ENCODE measurements around the gene TRIM67. TPM values are rescaled to one million over a fixed set of nuclear protein-coding genes. Genes with fewer than 3 reads are reported as not detected.
"Not testable (repeated sequence)": the region's sequence is repeated elsewhere in the genome, so short reads cannot be mapped to it uniquely, and the experiment has no call there.

Gene TRIM67
- total RNA-seq, 1 donor from 2014 or later, result 0.08 TPM

DNA sequence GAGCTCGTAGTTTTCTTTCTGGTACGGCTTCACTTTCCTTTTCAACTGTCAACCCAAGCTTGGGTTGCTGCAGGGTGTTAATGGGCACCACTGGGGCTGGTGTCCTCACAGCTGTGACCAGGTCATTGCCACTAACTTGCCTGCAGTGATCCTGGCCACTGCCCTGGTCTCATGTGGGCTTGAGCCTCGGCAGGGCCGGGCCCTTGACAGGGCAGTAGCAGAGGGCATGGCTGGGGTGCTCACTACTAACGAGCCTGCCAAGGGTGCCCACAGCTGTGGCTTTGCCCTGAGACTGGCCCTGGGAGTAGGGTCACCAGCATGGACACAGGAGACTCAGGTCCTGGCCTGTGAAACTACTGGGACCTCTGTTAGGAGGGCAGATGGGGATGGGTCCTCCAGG is 47.7 kb downstream of the TRIM67 start:
- Histone ChIP-seq H3K27ac (replicated peaks) (no peak overlapping the region), H3K27me3 (ENCODE audit: low read depth) (peaks cover 21% of the 10 kb centered on the region), H3K9me3 (replicated peaks) (no peaks in the 10 kb centered on the region), H3K4me3 (no peak overlapping the region), H3K4me1 (peaks cover 8% of the 10 kb centered on the region), H3K36me3 (no peaks in the 10 kb centered on the region)
- intact Hi-C loops (cut with micrococcal nuclease), result no loop called here
- TF ChIP-seq, protein P1, sequence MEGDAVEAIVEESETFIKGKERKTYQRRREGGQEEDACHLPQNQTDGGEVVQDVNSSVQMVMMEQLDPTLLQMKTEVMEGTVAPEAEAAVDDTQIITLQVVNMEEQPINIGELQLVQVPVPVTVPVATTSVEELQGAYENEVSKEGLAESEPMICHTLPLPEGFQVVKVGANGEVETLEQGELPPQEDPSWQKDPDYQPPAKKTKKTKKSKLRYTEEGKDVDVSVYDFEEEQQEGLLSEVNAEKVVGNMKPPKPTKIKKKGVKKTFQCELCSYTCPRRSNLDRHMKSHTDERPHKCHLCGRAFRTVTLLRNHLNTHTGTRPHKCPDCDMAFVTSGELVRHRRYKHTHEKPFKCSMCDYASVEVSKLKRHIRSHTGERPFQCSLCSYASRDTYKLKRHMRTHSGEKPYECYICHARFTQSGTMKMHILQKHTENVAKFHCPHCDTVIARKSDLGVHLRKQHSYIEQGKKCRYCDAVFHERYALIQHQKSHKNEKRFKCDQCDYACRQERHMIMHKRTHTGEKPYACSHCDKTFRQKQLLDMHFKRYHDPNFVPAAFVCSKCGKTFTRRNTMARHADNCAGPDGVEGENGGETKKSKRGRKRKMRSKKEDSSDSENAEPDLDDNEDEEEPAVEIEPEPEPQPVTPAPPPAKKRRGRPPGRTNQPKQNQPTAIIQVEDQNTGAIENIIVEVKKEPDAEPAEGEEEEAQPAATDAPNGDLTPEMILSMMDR (IDR thresholded peaks at IDR 0.05; ENCODE audit: borderline replicate concordance), result no peak
- DNase-seq, result no peak

DNA sequence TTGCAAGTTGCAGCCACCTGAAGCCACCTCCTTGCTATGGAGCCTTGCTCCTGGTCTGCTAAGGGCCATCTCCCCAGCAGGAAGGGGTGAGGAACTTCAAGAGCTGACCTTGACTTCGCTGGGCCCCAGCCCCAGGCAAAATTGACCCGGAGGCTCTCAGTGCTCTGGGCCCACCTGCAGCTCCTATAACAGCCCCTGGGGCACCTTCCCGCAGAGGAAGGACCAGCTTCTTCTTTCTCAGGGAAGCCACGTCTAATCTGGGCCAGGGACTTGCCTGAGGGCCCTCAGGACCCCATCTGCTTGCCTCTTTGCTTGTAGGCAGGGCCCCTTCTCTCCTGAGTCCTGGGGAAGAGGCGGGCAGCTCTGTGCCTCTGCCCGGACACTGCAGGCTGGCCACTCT is 48.3 kb downstream of the TRIM67 start:
- H3K9me3 ChIP-seq (replicated peaks), result no peaks in the 10 kb centered on the region
- peaks cover 8% of the 10 kb centered on the region for H3K4me1 ChIP-seq
- no peak overlapping the region for H3K27ac ChIP-seq (replicated peaks)
- no peak overlapping the region for H3K4me3 ChIP-seq
- peaks cover 27% of the 10 kb centered on the region for H3K27me3 ChIP-seq (ENCODE audit: low read depth)
- intact Hi-C loops (cut with micrococcal nuclease), result loop anchor here (5.0 kb wide), 1 partner anchor 413 kb away; no protein-coding TSS in a partner anchor
- no peak for DNase-seq
- no peaks in the 10 kb centered on the region for H3K36me3 ChIP-seq
- TF ChIP-seq, protein P1 (IDR thresholded peaks at IDR 0.05; ENCODE audit: borderline replicate concordance), result no peak

DNA sequence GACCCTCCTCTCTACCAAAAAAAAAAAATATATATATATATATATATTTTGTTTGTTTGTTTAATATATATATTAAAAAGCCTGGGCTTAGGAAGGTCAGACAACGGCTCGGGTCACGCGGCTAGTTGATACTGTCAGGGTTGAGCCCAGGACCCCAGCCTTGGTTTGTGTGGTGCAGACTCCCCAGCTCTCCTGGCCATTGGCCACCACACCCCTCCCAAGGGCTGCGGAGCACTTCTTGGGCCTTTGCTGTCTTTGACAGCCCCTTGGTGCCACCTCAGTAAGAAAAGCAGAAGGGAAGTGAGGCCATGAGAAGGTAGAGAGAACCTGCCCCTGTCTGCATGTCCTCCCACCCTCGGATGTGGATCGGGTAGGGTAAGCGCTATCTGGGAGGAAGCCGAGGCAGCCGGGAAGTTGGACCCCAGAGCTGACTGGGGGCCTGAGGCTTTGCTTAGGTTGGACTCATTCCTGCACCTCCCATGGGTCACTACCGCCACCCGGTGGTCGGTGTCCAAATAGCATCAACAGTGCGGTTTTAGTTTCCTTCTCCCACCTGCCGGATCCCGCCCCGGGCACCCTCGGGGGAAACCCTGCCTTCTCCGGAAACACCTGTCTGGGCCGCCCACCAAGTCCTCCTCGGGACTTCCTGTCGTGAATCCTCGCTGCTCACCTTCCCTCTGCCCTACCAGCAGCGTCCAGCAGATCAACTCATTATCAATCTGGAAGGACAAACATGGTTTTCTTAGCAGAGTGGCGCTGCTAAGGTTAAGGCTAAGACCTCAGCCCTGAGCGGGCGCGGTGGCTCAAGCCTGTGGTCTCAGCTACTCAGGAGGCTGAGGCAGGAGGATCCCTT is 49.4 kb downstream of the TRIM67 start:
- no peaks in the 10 kb centered on the region for H3K9me3 ChIP-seq (replicated peaks)
- H3K4me3 ChIP-seq, result peak overlapping the region; percentile 59
- intact Hi-C loops (cut with micrococcal nuclease), result loop anchor here (5.0 kb wide), 1 partner anchor 414 kb away; no protein-coding TSS in a partner anchor
- H3K4me1 ChIP-seq, result peaks cover 8% of the 10 kb centered on the region
- no peak overlapping the region for H3K27ac ChIP-seq (replicated peaks)
- peaks cover 38% of the 10 kb centered on the region for H3K27me3 ChIP-seq (ENCODE audit: low read depth)
- DNase-seq, result peak; percentile 75
- H3K36me3 ChIP-seq, result no peaks in the 10 kb centered on the region
- TF ChIP-seq, protein P1 (IDR thresholded peaks at IDR 0.05; ENCODE audit: borderline replicate concordance), result peak; percentile 94

DNA sequence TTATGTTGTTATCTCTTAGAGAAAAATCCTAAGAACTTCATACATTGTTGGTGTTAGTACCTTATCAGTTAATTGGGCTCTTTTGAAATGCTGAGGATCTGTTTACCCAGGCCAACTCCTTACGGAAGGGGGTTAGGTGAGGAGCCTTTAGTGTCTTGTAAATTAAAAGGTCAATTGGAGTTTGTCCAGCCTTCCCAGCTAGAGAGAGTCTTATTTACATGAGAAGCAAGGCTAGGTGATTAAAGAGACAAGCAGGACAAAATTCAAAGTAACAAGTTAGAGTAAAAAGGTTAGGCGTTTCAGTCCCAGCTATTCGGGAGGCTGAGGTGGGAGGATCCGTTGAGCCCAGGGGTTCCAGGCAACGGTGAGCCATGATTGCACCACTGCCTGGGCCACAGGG is 50.4 kb downstream of the TRIM67 start:
- not testable (repeated sequence) for DNase-seq; H3K9me3 ChIP-seq (replicated peaks); H3K4me3 ChIP-seq; H3K4me1 ChIP-seq; H3K36me3 ChIP-seq; H3K27ac ChIP-seq (replicated peaks)
- peaks cover 48% of the 10 kb centered on the region for H3K27me3 ChIP-seq (ENCODE audit: low read depth)
- intact Hi-C loops (cut with micrococcal nuclease), result loop anchor here (5.0 kb wide), 1 partner anchor 415 kb away; no protein-coding TSS in a partner anchor

DNA sequence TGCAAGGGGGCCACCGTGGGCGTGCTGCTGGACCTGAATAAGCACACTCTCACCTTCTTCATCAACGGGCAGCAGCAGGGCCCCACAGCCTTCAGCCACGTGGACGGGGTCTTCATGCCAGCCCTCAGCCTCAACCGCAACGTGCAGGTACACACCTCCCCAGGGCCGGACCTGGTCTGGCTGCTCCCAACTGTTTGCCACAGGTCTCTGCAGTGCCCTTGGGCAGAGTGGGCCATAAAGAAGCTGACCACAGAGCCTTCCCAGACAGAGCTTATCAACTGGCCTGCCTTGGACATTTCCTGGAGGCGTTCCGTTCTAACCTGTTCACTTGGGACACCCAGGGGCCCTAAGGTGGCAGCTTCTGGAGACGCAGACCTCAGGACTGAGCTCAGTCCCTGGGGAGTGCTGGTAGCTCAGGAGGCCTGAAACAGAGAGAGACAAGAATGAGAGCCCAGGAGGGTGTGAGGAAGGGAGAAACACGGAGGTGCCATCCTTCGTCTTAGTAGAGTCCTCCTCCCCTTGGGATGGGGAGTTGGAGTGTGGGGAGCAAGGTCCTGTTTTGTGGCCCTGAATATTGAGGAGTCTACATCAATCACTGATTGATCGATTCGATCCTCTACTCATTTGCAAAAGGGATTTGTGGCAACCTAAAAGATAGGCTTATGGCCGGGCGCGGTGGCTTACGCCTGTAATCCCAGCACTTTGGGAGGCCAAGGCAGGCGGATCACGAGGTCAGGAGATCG is 52.1 kb downstream of the TRIM67 start:
- intact Hi-C loops (cut with micrococcal nuclease), result loop anchor here (5.0 kb wide), 1 partner anchor 417 kb away; no protein-coding TSS in a partner anchor
- no peak overlapping the region for H3K27ac ChIP-seq (replicated peaks)
- TF ChIP-seq, protein P1 (IDR thresholded peaks at IDR 0.05; ENCODE audit: borderline replicate concordance), result no peak
- H3K4me1 ChIP-seq, result peaks cover 8% of the 10 kb centered on the region
- H3K27me3 ChIP-seq (ENCODE audit: low read depth), result peaks cover 53% of the 10 kb centered on the region
- no peaks in the 10 kb centered on the region for H3K36me3 ChIP-seq
- H3K4me3 ChIP-seq, result no peak overlapping the region
- H3K9me3 ChIP-seq (replicated peaks), result no peaks in the 10 kb centered on the region
- DNase-seq, result no peak
